GM23338 (cell line): Measurements from ENCODE around the gene SH2D3C.
A peak's percentile ranks its signal among the peaks of the same experiment; 100 is the strongest.

Source experiments
- CREB1 ChIP-seq: fragments of 250-450 bp; sonication (Bioruptor Pico); IDR thresholded peaks from 2 replicates; pipeline ENCODE4 v1.5.0; 2020; ENCODE audit warnings: low read depth, mild to moderate bottlenecking, moderate library complexity
- CTCF ChIP-seq, 2 experiments: fragments of 200-600 bp in 1 of 2; sonication (generic) in 1 of 2; conservative IDR thresholded peaks; 2 replicates each; pipeline versions ENCODE4 v1.5.1 to v1.6.1; 2016 to 2017; ENCODE audit warnings: antibody characterized with exemption in 2 of 2, low read depth in 2 of 2, mild to moderate bottlenecking in 2 of 2, moderate library complexity in 1 of 2
- ETS1 ChIP-seq: IDR thresholded peaks from 2 replicates; pipeline ENCODE4 v1.6.1; 2016; ENCODE audit warnings: antibody characterized with exemption
- EZH2 ChIP-seq: fragments of 200-600 bp; sonication (generic); IDR thresholded peaks from one replicate; pipeline ENCODE4 v1.8.0; 2017; ENCODE audit warnings: antibody characterized with exemption, mild to moderate bottlenecking, low read depth; ENCODE audit not compliant: unreplicated experiment
- EZH2phosphoT487 ChIP-seq: fragments of 200-600 bp; sonication (generic); IDR thresholded peaks from one replicate; pipeline ENCODE4 v1.8.1; 2018; ENCODE audit warnings: antibody characterized with exemption; ENCODE audit not compliant: unreplicated experiment
- JUNB ChIP-seq: IDR thresholded peaks from one replicate; pipeline ENCODE4 v1.6.1; 2016; ENCODE audit warnings: antibody characterized with exemption; ENCODE audit not compliant: unreplicated experiment
- NANOG ChIP-seq: IDR thresholded peaks from 2 replicates; pipeline ENCODE4 v1.6.1; 2016; ENCODE audit warnings: antibody characterized with exemption, borderline replicate concordance
- POLR2AphosphoS5 ChIP-seq: IDR thresholded peaks from 2 replicates; pipeline ENCODE4 v1.6.1; 2016; ENCODE audit warnings: antibody characterized with exemption, low read depth
- REST ChIP-seq: IDR thresholded peaks from one replicate; pipeline ENCODE4 v1.6.1; 2018; ENCODE audit warnings: antibody characterized with exemption; ENCODE audit not compliant: unreplicated experiment
- STAT1 ChIP-seq: IDR thresholded peaks from one replicate; pipeline ENCODE4 v1.6.1; 2016; ENCODE audit warnings: antibody characterized with exemption; ENCODE audit not compliant: unreplicated experiment
- ZNF114 ChIP-seq: fragments of 250-450 bp; sonication (Bioruptor Pico); IDR thresholded peaks from 2 replicates; pipeline ENCODE4 v1.5.0; 2020; ENCODE audit warnings: mild to moderate bottlenecking, moderate library complexity
- ZNF331 ChIP-seq: fragments of 250-450 bp; sonication (Bioruptor Pico); IDR thresholded peaks from 2 replicates; pipeline ENCODE4 v1.5.0; 2020; ENCODE audit warnings: low read depth, mild to moderate bottlenecking, moderate library complexity
- ZNF462 ChIP-seq: fragments of 250-450 bp; sonication (Bioruptor Pico); IDR thresholded peaks from 2 replicates; pipeline ENCODE4 v1.5.0; 2020; ENCODE audit warnings: mild to moderate bottlenecking, moderate library complexity

- peak in 1 of 2 experiments; percentile 41; a peak in 2 of 4 replicates for TF ChIP-seq CTCF (conservative IDR thresholded peaks at IDR 0.05; ENCODE audit: low read depth in 2 of 2)
- no peak for TF ChIP-seq POLR2AphosphoS5
- TF ChIP-seq EZH2phosphoT487: no peak
- TF ChIP-seq EZH2: no peak
- TF ChIP-seq JUNB: no peak
- no peak for TF ChIP-seq ZNF114 (CRISPR knock-in tag)
- no peak for TF ChIP-seq ETS1
- TF ChIP-seq REST: no peak
- no peak for TF ChIP-seq CREB1
- TF ChIP-seq ZNF331: no peak
- no peak for TF ChIP-seq NANOG
- TF ChIP-seq STAT1: no peak
- TF ChIP-seq ZNF462 (CRISPR knock-in tag): no peak
Observed at GRCh38 chr9:127769929-127770582, 8.4 kb downstream of the SH2D3C start.
